A673 (cell line): ENCODE data around the gene WASF2. TPM values are rescaled to one million over a fixed set of nuclear protein-coding genes. Genes with fewer than 3 reads are reported as not detected.

Source experiments
- BruUV-seq: library from RNA; stranded (reverse); fragments of 400-500 nt; replicated peaks from 2 replicates; lab custom pipeline; 2021; lab: Mats Ljungman, UMichigan
- CTCF ChIA-PET: fragments of 300-600 bp; sonication (Branson Sonifier 250); formaldehyde crosslinking; loops from one replicate; lab custom pipeline; 2022; ENCODE audit warnings: antibody characterized with exemption; lab: Charles Lee
- POLR2A ChIA-PET: fragments of 300-600 bp; sonication (Branson Sonifier 250); formaldehyde crosslinking; loops from one replicate; lab custom pipeline; 2022; ENCODE audit warnings: antibody characterized with exemption; ENCODE audit not compliant: low non-redundant PET; lab: Charles Lee
- DNase-seq: peaks from one replicate; pipeline ENCODE4 v3.0.0-alpha.2; 2015; ENCODE audit warnings: low spot score
- H3K27ac ChIP-seq: fragments of 200-600 bp; sonication (generic); 2 replicates; pipeline ENCODE4 v1.5.1; 2016; ENCODE audit warnings: mixed run types, low read depth, mild to moderate bottlenecking, mixed read lengths, antibody characterized with exemption, low read length; ENCODE audit not compliant: poor library complexity, severe bottlenecking
- H3K27me3 ChIP-seq: fragments of 200-600 bp; sonication (generic); replicated peaks from 2 replicates; pipeline ENCODE4 v1.6.1; 2017; ENCODE audit warnings: mixed run types, low read depth, mild to moderate bottlenecking, mixed read lengths, antibody characterized with exemption, low read length; ENCODE audit not compliant: insufficient read depth, poor library complexity
- H3K36me3 ChIP-seq: fragments of 200-600 bp; sonication (generic); 2 replicates; pipeline ENCODE4 v1.6.1; 2016; ENCODE audit warnings: mixed run types, mild to moderate bottlenecking, mixed read lengths, antibody characterized with exemption, low read length; ENCODE audit not compliant: insufficient read depth, poor library complexity, severe bottlenecking
- H3K4me1 ChIP-seq: fragments of 200-600 bp; sonication (generic); 2 replicates; pipeline ENCODE4 v1.6.1; 2017; ENCODE audit warnings: mixed run types, mild to moderate bottlenecking, mixed read lengths, antibody characterized with exemption, low read length; ENCODE audit not compliant: insufficient read depth, poor library complexity, severe bottlenecking
- H3K4me3 ChIP-seq: fragments of 200-600 bp; sonication (generic); 2 replicates; pipeline ENCODE4 v1.5.1; 2016; ENCODE audit warnings: low read depth, mixed run types, mild to moderate bottlenecking, mixed read lengths, low read length; ENCODE audit not compliant: poor library complexity, severe bottlenecking
- H3K9me3 ChIP-seq: fragments of 200-600 bp; sonication (generic); 2 replicates; pipeline ENCODE4 v1.6.1; 2016; ENCODE audit warnings: mixed run types, low read depth, mild to moderate bottlenecking, mixed read lengths, antibody characterized with exemption, low read length; ENCODE audit not compliant: poor library complexity, severe bottlenecking
- CTCF ChIP-seq: fragments of 300-800, 200-600 bp; sonication (generic); conservative IDR thresholded peaks from 2 replicates; pipeline ENCODE4 v1.5.1; 2017; ENCODE audit warnings: low read depth, mild to moderate bottlenecking, antibody characterized with exemption, low read length, moderate library complexity, mixed read lengths
- EZH2 ChIP-seq: fragments of 200-600 bp; sonication (generic); IDR thresholded peaks from 2 replicates; pipeline ENCODE4 v1.6.1; 2017; ENCODE audit warnings: borderline replicate concordance, low read depth, mild to moderate bottlenecking, mixed read lengths, antibody characterized with exemption, low read length; ENCODE audit not compliant: poor library complexity, severe bottlenecking
- intact Hi-C: fragments of 100-400 bp; cut with micrococcal nuclease; formaldehyde crosslinking; loops from one replicate; pipeline ENCODE4 v1.10.0; 2022; ENCODE audit not compliant: unreplicated experiment
- total RNA-seq: library from RNA; stranded (reverse); gene quantifications from 2 replicates; pipeline ENCODE4 v1.2.3, GENCODE V29; 2021

WASF2 gene
- total RNA-seq, 1 experiment from 2014 or later = 133 TPM

GRCh38 chr1:27491748-27492700, 2.1 kb upstream of the WASF2 start:
- Histone ChIP-seq H3K27ac (peak overlapping the region; percentile 50), H3K4me3 (no peak overlapping the region), H3K4me1 (peaks cover 17% of the 10 kb centered on the region), H3K9me3 (no peaks in the 10 kb centered on the region), H3K27me3 (no peaks in the 10 kb centered on the region), H3K36me3 (no peaks in the 10 kb centered on the region)
- DNase-seq = no peak
- POLR2A ChIA-PET = interaction anchor here (0.6 kb wide), 1 partner anchor 1299 kb away, joined by 3 read pairs; no protein-coding TSS in a partner anchor
- intact Hi-C loops = no loop called here
- CTCF ChIA-PET = no interaction called here
- TF ChIP-seq EZH2 (no peak), CTCF (no peak)
- BruUV-seq = no TSS peak

GRCh38 chr1:27489501-27489972, 430 bp downstream of the WASF2 start:
- Histone ChIP-seq H3K36me3 (no peaks in the 10 kb centered on the region), H3K4me1 (peaks cover 13% of the 10 kb centered on the region), H3K27me3 (no peaks in the 10 kb centered on the region), H3K27ac (peak overlapping the region; percentile 97), H3K4me3 (peak overlapping the region; percentile 97), H3K9me3 (no peaks in the 10 kb centered on the region)
- ChIA-PET POLR2A (no interaction called here), CTCF (interaction anchor here (0.5 to 1.4 kb wide), 2 partner anchors 32 to 73 kb away, joined by 3 to 4 read pairs; no protein-coding TSS in a partner anchor)
- DNase-seq = peak; percentile 54
- intact Hi-C loops = no loop called here
- no TSS peak for BruUV-seq
- TF ChIP-seq EZH2 (no peak), CTCF (no peak)

GRCh38 chr1:27487966-27488884, 1.7 kb downstream of the WASF2 start:
- TSS peak; percentile 63 for BruUV-seq
- Histone ChIP-seq H3K36me3 (no peaks in the 10 kb centered on the region), H3K4me1 (peaks cover 13% of the 10 kb centered on the region), H3K4me3 (peak overlapping the region; percentile 97), H3K27me3 (no peaks in the 10 kb centered on the region), H3K9me3 (no peaks in the 10 kb centered on the region), H3K27ac (peak overlapping the region; percentile 97)
- POLR2A ChIA-PET = interaction anchor here (0.5 to 0.6 kb wide), 2 partner anchors 42 to 179 kb away, joined by 3 to 22 read pairs; no protein-coding TSS in a partner anchor
- peak; percentile 57 for DNase-seq
- TF ChIP-seq EZH2 = no peak
- no peak for TF ChIP-seq CTCF
- CTCF ChIA-PET = interaction anchor here (0.6 to 1.2 kb wide), 2 partner anchors 69 to 116 kb away, joined by 4 to 6 read pairs; partner anchors contain the start of gene AHDC1
- intact Hi-C loops = no loop called here
